Activated B cell treated with CpG ODN at 0.5 μM for 24 hours (primary cell): ENCODE data around the gene RICTOR. TPM values are rescaled to one million over a fixed set of nuclear protein-coding genes. Genes with fewer than 3 reads are reported as not detected.
"Not testable (repeated sequence)": the region's sequence is repeated elsewhere in the genome, so short reads cannot be mapped to it uniquely, and the experiment has no call there.

Experiments
- ATAC-seq: fragments of 200-7000 bp; cut with Tn5 transposase; one replicate; pipeline ENCODE4 v1.10.0; 2021; ENCODE audit warnings: low read depth, mild to moderate bottlenecking, moderate library complexity
- CTCF ChIA-PET: fragments of 350-600 bp; sonication (Branson Sonifier 250); formaldehyde crosslinking; loops from one replicate; lab custom pipeline; 2021; ENCODE audit warnings: antibody characterized with exemption; lab: Charles Lee
- POLR2A ChIA-PET: fragments of 350-600 bp; sonication (Branson Sonifier 250); formaldehyde crosslinking; loops from one replicate; lab custom pipeline; 2021; ENCODE audit warnings: antibody characterized with exemption; lab: Charles Lee
- DNase-seq: peaks from one replicate; pipeline ENCODE4 v3.0.0; 2022
- H3K27ac Mint-ChIP-seq: one replicate; pipeline ENCODE4 v1.8.0; 2020; ENCODE audit warnings: mixed read lengths
- H3K27me3 Mint-ChIP-seq: one replicate; pipeline ENCODE4 v1.8.0; 2021; ENCODE audit warnings: mixed read lengths
- H3K36me3 Mint-ChIP-seq: one replicate; pipeline ENCODE4 v1.8.0; 2021; ENCODE audit warnings: low read depth, mixed read lengths
- H3K4me1 Mint-ChIP-seq: one replicate; pipeline ENCODE4 v1.8.0; 2021; ENCODE audit warnings: mixed read lengths
- H3K4me3 Mint-ChIP-seq: one replicate; pipeline ENCODE4 v1.8.0; 2020; ENCODE audit warnings: mild to moderate bottlenecking, mixed read lengths
- H3K9me3 Mint-ChIP-seq: one replicate; pipeline ENCODE4 v1.8.0; 2020; ENCODE audit warnings: mixed read lengths
- CTCF ChIP-seq: fragments of 200-600 bp; IDR thresholded peaks from one replicate; pipeline ENCODE4 v1.8.0; 2022; ENCODE audit warnings: antibody characterized with exemption, mild to moderate bottlenecking
- intact Hi-C: fragments of 100-400 bp; cut with micrococcal nuclease; formaldehyde crosslinking; loops from one replicate; pipeline ENCODE4 v1.15.1; 2024
- total RNA-seq: library from RNA; stranded (reverse); gene quantifications from 2 replicates; pipeline ENCODE4 v1.2.3, GENCODE V29; 2022

RICTOR gene
- total RNA-seq, 1 donor from 2014 or later: 51.8 TPM

- Mint-ChIP-seq H3K9me3 (peaks cover 4% of the 10 kb centered on the region), H3K4me1 (peaks cover 15% of the 10 kb centered on the region), H3K4me3 (no peak overlapping the region), H3K27ac (peak overlapping the region; percentile 73), H3K27me3 (no peaks in the 10 kb centered on the region), H3K36me3 (peaks cover 69% of the 10 kb centered on the region)
- CTCF ChIA-PET: no interaction called here
- ATAC-seq (no peak), DNase-seq (no peak)
- POLR2A ChIA-PET: no interaction called here
- no peak for TF ChIP-seq CTCF
- intact Hi-C loops: loop anchor here (2.0 kb wide), 1 partner anchor 16 kb away; no protein-coding TSS in a partner anchor
These were observed 57.5 kb downstream of the RICTOR start for GRCh38 chr5:39016587-39017275.

- peaks cover 12% of the 10 kb centered on the region for H3K4me1 Mint-ChIP-seq
- POLR2A ChIA-PET: no interaction called here
- peaks cover 73% of the 10 kb centered on the region for H3K36me3 Mint-ChIP-seq
- H3K27me3 Mint-ChIP-seq: no peaks in the 10 kb centered on the region
- H3K4me3 Mint-ChIP-seq: no peak overlapping the region
- peaks cover 5% of the 10 kb centered on the region for H3K9me3 Mint-ChIP-seq
- DNase-seq (no peak), ATAC-seq (no peak)
- intact Hi-C loops: loop anchor here (2.0 kb wide), 1 partner anchor 15 kb away; no protein-coding TSS in a partner anchor
- CTCF ChIA-PET: no interaction called here
- no peak for TF ChIP-seq CTCF
- peak overlapping the region; percentile 73 for H3K27ac Mint-ChIP-seq
These were observed 58.2 kb downstream of the RICTOR start for GRCh38 chr5:39015743-39016586.

- TF ChIP-seq CTCF: no peak
- Mint-ChIP-seq H3K27me3 (no peaks in the 10 kb centered on the region), H3K9me3 (peaks cover 10% of the 10 kb centered on the region), H3K27ac (no peak overlapping the region), H3K4me1 (peaks cover 12% of the 10 kb centered on the region), H3K36me3 (peaks cover 73% of the 10 kb centered on the region), H3K4me3 (no peak overlapping the region)
- DNase-seq (no peak), ATAC-seq (no peak)
- ChIA-PET CTCF (interaction anchor here (0.9 kb wide), 1 partner anchor 66 kb away, joined by 4 read pairs; no protein-coding TSS in a partner anchor), POLR2A (no interaction called here)
- intact Hi-C loops: no loop called here
These were observed 59.6 kb downstream of the RICTOR start for GRCh38 chr5:39014561-39014960.

- TF ChIP-seq CTCF: no peak
- peaks cover 14% of the 10 kb centered on the region for H3K4me1 Mint-ChIP-seq
- H3K27me3 Mint-ChIP-seq: no peaks in the 10 kb centered on the region
- H3K27ac Mint-ChIP-seq: no peak overlapping the region
- peaks cover 10% of the 10 kb centered on the region for H3K9me3 Mint-ChIP-seq
- DNase-seq: no peak
- peaks cover 66% of the 10 kb centered on the region for H3K36me3 Mint-ChIP-seq
- ChIA-PET POLR2A (no interaction called here), CTCF (no interaction called here)
- no peak overlapping the region for H3K4me3 Mint-ChIP-seq
- intact Hi-C loops: no loop called here
- no peak for ATAC-seq
These were observed 60.3 kb downstream of the RICTOR start for GRCh38 chr5:39013938-39014337.

GRCh38 chr5:39010958-39011357 lies 63.2 kb downstream of the RICTOR start:
- H3K27ac Mint-ChIP-seq, H3K4me3 Mint-ChIP-seq, ATAC-seq, DNase-seq, H3K4me1 Mint-ChIP-seq, POLR2A ChIA-PET, intact Hi-C loops, CTCF ChIA-PET, H3K27me3 Mint-ChIP-seq: not testable (repeated sequence)
- Mint-ChIP-seq H3K36me3 (peaks cover 47% of the 10 kb centered on the region), H3K9me3 (peaks cover 10% of the 10 kb centered on the region)
